CD4-positive, alpha-beta T cell (primary cell): ENCODE results near the gene ALOX15B. TPM values are rescaled to one million over a fixed set of nuclear protein-coding genes. Genes with fewer than 3 reads are reported as not detected.

Source experiments
- ATAC-seq: fragments of 200-7000 bp; cut with Tn5 transposase; one replicate; pipeline ENCODE4 v1.10.0; 2022; ENCODE audit warnings: mild to moderate bottlenecking; ENCODE audit not compliant: poor library complexity
- CTCF ChIA-PET: fragments of 350-600 bp; sonication (Branson Sonifier 250); formaldehyde crosslinking; loops from one replicate; lab custom pipeline; 2021; ENCODE audit warnings: antibody characterized with exemption, inconsistent platforms; lab: Charles Lee
- POLR2A ChIA-PET: fragments of 350-600 bp; sonication (Branson Sonifier 250); formaldehyde crosslinking; loops from one replicate; lab custom pipeline; 2021; ENCODE audit warnings: antibody characterized with exemption, inconsistent platforms; lab: Charles Lee
- DNase-seq, 14 experiments: peaks; one replicate each; pipeline ENCODE4 v3.0.0-alpha.2; 2013 to 2020; ENCODE audit warnings: mixed read lengths in 2 of 14
- H3K27ac ChIP-seq, 2 donors: one replicate each; pipeline versions ENCODE4 v1.5.1 to v1.7.0; 2013; ENCODE audit warnings: low read length in 2 of 2, low read depth in 1 of 2, mild to moderate bottlenecking in 1 of 2
- H3K27me3 ChIP-seq, 2 experiments: 1 replicate in 1 of 2; 2 replicates in 1 of 2; pipeline versions ENCODE4 v1.6.1 to v1.7.0; 2013; ENCODE audit warnings: low read length in 2 of 2, control low read depth in 1 of 2, mild to moderate bottlenecking in 1 of 2, moderate library complexity in 1 of 2; ENCODE audit not compliant: insufficient read depth in 2 of 2, control insufficient read depth in 1 of 2
- H3K36me3 ChIP-seq: one replicate; pipeline ENCODE4 v1.6.1; 2013; ENCODE audit warnings: low read length, control low read depth; ENCODE audit not compliant: insufficient read depth
- H3K4me1 ChIP-seq: one replicate; pipeline ENCODE4 v1.6.1; 2013; ENCODE audit warnings: low read length, control low read depth; ENCODE audit not compliant: insufficient read depth
- H3K4me3 ChIP-seq: one replicate; pipeline ENCODE4 v1.5.1; 2013; ENCODE audit warnings: mild to moderate bottlenecking, low read length, moderate library complexity
- H3K9me3 ChIP-seq, 2 experiments: 1 replicate in 1 of 2; 2 replicates in 1 of 2; pipeline versions ENCODE4 v1.6.1 to v1.7.0; 2013; ENCODE audit warnings: low read length in 2 of 2, mild to moderate bottlenecking in 2 of 2, control low read depth in 1 of 2, moderate library complexity in 1 of 2; ENCODE audit not compliant: control insufficient read depth in 1 of 2, insufficient read depth in 1 of 2
- H3K27ac Mint-ChIP-seq: one replicate; pipeline ENCODE4 v1.8.0; 2020; ENCODE audit warnings: mixed read lengths
- H3K27me3 Mint-ChIP-seq: one replicate; pipeline ENCODE4 v1.8.0; 2021; ENCODE audit warnings: mixed read lengths
- H3K36me3 Mint-ChIP-seq: one replicate; pipeline ENCODE4 v1.8.0; 2021; ENCODE audit warnings: low read depth, mixed read lengths
- H3K4me1 Mint-ChIP-seq: one replicate; pipeline ENCODE4 v1.8.0; 2021; ENCODE audit warnings: low read depth, mixed read lengths
- H3K4me3 Mint-ChIP-seq: one replicate; pipeline ENCODE4 v1.8.0; 2020; ENCODE audit warnings: mild to moderate bottlenecking, mixed read lengths
- H3K9me3 Mint-ChIP-seq: one replicate; pipeline ENCODE4 v1.8.0; 2020; ENCODE audit warnings: mixed read lengths
- CTCF ChIP-seq: fragments of 200-600 bp; IDR thresholded peaks from one replicate; pipeline ENCODE4 v1.8.0; 2022; ENCODE audit warnings: antibody characterized with exemption, mild to moderate bottlenecking
- intact Hi-C, 2 experiments: fragments of 100-400 bp; cut with DNase I in 1 of 2; cut with micrococcal nuclease in 1 of 2; formaldehyde crosslinking; loops; one replicate each; pipeline versions ENCODE4 v1.15.1 to v1.9.0; 2023 to 2025; cut with DNase I, micrococcal nuclease
- total RNA-seq, 174 experiments: library from RNA in 2 of 174; stranded (reverse) in 2 of 174; gene quantifications; one replicate each; pipeline ENCODE4 v1.2.3 and lab custom pipeline; 2021 to 2026

ALOX15B gene
- total RNA-seq, 2 experiments from 2014 or later: not detected

GRCh38 chr17:8062807-8063483, 24.1 kb downstream of the ALOX15B start:
- intact Hi-C loops: loop anchor here (5.0 to 10.0 kb wide), 3 partner anchors 684 to 934 kb away; no protein-coding TSS in a partner anchor
- Histone ChIP-seq H3K4me1 (no peaks in the 10 kb centered on the region), H3K27ac (no peak overlapping the region), H3K27me3 (peaks cover 20 to 56% of the 10 kb centered on the region in 2 experiments), H3K4me3 (no peak overlapping the region), H3K9me3 (no peaks in the 10 kb centered on the region), H3K36me3 (no peaks in the 10 kb centered on the region)
- no peaks in the 10 kb centered on the region for H3K36me3 Mint-ChIP-seq
- CTCF ChIA-PET: interaction anchor here (4.4 to 5.0 kb wide), 2 partner anchors 11 to 16 kb away, joined by 24 to 59 read pairs; no protein-coding TSS in a partner anchor
- no peaks in the 10 kb centered on the region for H3K9me3 Mint-ChIP-seq
- POLR2A ChIA-PET: no interaction called here
- H3K4me1 Mint-ChIP-seq: no peaks in the 10 kb centered on the region
- no peak for DNase-seq
- TF ChIP-seq CTCF: no peak
- H3K27me3 Mint-ChIP-seq: peaks cover 66% of the 10 kb centered on the region
- H3K27ac Mint-ChIP-seq: no peak overlapping the region
- H3K4me3 Mint-ChIP-seq: no peak overlapping the region
- ATAC-seq: no peak

GRCh38 chr17:8063761-8064534, 25.1 kb downstream of the ALOX15B start:
- no peaks in the 10 kb centered on the region for H3K4me1 ChIP-seq
- CTCF ChIA-PET: no interaction called here

More at GRCh38 chr17:8063761-8064534, 25.1 kb downstream of the ALOX15B start:
- Mint-ChIP-seq H3K27ac (no peak overlapping the region), H3K9me3 (no peaks in the 10 kb centered on the region), H3K4me3 (no peak overlapping the region), H3K4me1 (no peaks in the 10 kb centered on the region), H3K27me3 (peaks cover 63% of the 10 kb centered on the region), H3K36me3 (no peaks in the 10 kb centered on the region)
- peaks cover 20 to 49% of the 10 kb centered on the region in 2 experiments for H3K27me3 ChIP-seq
- ATAC-seq: no peak
- H3K36me3 ChIP-seq: no peaks in the 10 kb centered on the region
- POLR2A ChIA-PET: no interaction called here
- intact Hi-C loops: loop anchor here (5.0 to 10.0 kb wide), 3 partner anchors 683 to 933 kb away; no protein-coding TSS in a partner anchor
- no peak overlapping the region for H3K27ac ChIP-seq
- H3K9me3 ChIP-seq: no peaks in the 10 kb centered on the region
- H3K4me3 ChIP-seq: no peak overlapping the region
- no peak for DNase-seq
- no peak for TF ChIP-seq CTCF
